ENCODE measurements around the gene BSND. TPM values are rescaled to one million over a fixed set of nuclear protein-coding genes. Genes with fewer than 3 reads are reported as not detected.

The BSND gene
- total and polyA plus RNA-seq, 8 donors, result not detected

GRCh38 chr1:55012661-55013060, 13.9 kb downstream of the BSND start:
- DNase-seq, result no peak
- no peak for TF ChIP-seq EP300 (IDR thresholded peaks at IDR 0.05)
- TF ChIP-seq, protein P1, sequence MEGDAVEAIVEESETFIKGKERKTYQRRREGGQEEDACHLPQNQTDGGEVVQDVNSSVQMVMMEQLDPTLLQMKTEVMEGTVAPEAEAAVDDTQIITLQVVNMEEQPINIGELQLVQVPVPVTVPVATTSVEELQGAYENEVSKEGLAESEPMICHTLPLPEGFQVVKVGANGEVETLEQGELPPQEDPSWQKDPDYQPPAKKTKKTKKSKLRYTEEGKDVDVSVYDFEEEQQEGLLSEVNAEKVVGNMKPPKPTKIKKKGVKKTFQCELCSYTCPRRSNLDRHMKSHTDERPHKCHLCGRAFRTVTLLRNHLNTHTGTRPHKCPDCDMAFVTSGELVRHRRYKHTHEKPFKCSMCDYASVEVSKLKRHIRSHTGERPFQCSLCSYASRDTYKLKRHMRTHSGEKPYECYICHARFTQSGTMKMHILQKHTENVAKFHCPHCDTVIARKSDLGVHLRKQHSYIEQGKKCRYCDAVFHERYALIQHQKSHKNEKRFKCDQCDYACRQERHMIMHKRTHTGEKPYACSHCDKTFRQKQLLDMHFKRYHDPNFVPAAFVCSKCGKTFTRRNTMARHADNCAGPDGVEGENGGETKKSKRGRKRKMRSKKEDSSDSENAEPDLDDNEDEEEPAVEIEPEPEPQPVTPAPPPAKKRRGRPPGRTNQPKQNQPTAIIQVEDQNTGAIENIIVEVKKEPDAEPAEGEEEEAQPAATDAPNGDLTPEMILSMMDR (IDR thresholded peaks at IDR 0.05), result no peak
- no peak for TF ChIP-seq POLR2A (IDR thresholded peaks at IDR 0.05)
- no peak for TF ChIP-seq POLR2AphosphoS5 (IDR thresholded peaks at IDR 0.05)
- 58 to 85% (median 76%) methylated on average over 1 of the region's 1 CpG for WGBS, 5 donors
- no peaks in the 10 kb centered on the region for H3K9me3 ChIP-seq
- H3K27me3 ChIP-seq, result peaks cover 0 to 42% (median 0%) of the 10 kb centered on the region in 3 donors
- no peaks in the 10 kb centered on the region for H3K4me1 ChIP-seq
- no peak overlapping the region for H3K27ac ChIP-seq
- intact Hi-C loops (cut with DNase I; ENCODE audit: low total_unique reads), result no loop called here
- no peaks in the 10 kb centered on the region for H3K36me3 ChIP-seq
- H3K4me3 ChIP-seq, result no peak overlapping the region

- Histone ChIP-seq H3K4me1 (no peaks in the 10 kb centered on the region), H3K36me3 (no peaks in the 10 kb centered on the region), H3K27me3 (peaks cover 0 to 59% (median 5%) of the 10 kb centered on the region in 3 donors), H3K4me3 (no peak overlapping the region), H3K9me3 (no peaks in the 10 kb centered on the region), H3K27ac (no peak overlapping the region)
- no peak for DNase-seq
- 80 to 91% (median 83%) methylated on average over 3 to 5 of the region's 5 CpGs for WGBS, 5 donors
- intact Hi-C loops (cut with DNase I; ENCODE audit: low total_unique reads), result no loop called here
- TF ChIP-seq POLR2AphosphoS5 (IDR thresholded peaks at IDR 0.05), result no peak
- TF ChIP-seq, protein P1 (IDR thresholded peaks at IDR 0.05), result no peak
- no peak for TF ChIP-seq POLR2A (IDR thresholded peaks at IDR 0.05)
- TF ChIP-seq EP300 (IDR thresholded peaks at IDR 0.05), result no peak
Observed at GRCh38 chr1:55015123-55015522, 16.4 kb downstream of the BSND start.

DNA sequence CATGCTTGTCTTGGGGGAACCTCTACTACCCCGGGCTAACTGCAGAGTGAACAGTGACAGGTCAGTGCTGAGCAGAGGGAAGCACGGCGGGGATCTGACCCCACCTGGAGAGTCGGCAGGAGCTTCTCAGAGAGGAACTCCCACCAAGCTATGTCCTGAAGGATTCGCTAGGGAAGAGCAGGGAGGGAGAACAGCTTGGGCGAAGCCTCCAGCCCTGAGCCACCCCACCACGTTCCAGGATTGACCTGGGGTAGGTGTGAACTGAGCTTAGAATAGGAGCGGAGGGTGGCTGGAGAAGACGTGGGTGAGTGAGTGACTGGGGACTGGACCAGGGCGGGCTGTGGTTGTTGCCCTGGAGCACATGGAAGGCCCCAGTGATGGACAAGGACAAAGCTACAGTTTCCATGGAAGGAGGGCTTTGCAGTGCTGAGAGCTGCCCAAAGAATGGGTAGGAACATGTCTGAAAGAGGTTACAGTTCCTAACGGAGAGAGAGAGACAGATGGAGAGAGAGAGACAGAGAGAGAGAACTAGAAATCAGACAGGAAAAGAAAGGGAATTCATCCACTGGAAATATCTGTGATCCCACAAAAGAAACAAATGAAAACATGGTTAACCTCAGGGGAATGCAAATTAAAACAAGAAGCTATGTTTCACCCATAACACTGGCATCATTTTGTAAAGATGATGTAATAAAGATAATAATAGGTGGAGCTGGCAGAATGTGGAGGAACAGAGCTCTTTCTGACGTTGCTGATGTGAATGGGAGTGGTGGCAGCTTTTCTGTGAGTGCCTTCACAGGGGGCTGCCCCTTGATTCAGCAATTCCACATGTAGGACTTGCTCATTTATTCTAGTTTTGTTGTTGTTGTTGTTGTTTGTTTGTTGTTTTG, 17.2 kb downstream of the BSND start:
- WGBS, 5 donors, result 59 to 71% (median 66%) methylated on average over 11 to 12 of the region's 12 CpGs
- Histone ChIP-seq H3K4me3 (no peak overlapping the region), H3K9me3 (no peaks in the 10 kb centered on the region), H3K36me3 (no peaks in the 10 kb centered on the region), H3K4me1 (no peaks in the 10 kb centered on the region), H3K27ac (no peak overlapping the region), H3K27me3 (peaks cover 0 to 65% (median 5%) of the 10 kb centered on the region in 3 donors)
- no peak for TF ChIP-seq POLR2AphosphoS5 (IDR thresholded peaks at IDR 0.05)
- DNase-seq, result no peak
- intact Hi-C loops (cut with DNase I; ENCODE audit: low total_unique reads), result no loop called here

- Histone ChIP-seq H3K9me3 (no peaks in the 10 kb centered on the region), H3K4me1 (peaks cover 0 to 8% (median 2%) of the 10 kb centered on the region in 4 donors), H3K36me3 (no peaks in the 10 kb centered on the region), H3K27me3 (peaks cover 0 to 50% (median 5%) of the 10 kb centered on the region in 3 donors), H3K27ac (no peak overlapping the region), H3K4me3 (no peak overlapping the region)
- no peak for DNase-seq
- WGBS, 5 donors, result 87 to 89% (median 88%) methylated on average over 9 of the region's 9 CpGs
- intact Hi-C loops (cut with DNase I; ENCODE audit: low total_unique reads), result no loop called here
- TF ChIP-seq POLR2AphosphoS5 (IDR thresholded peaks at IDR 0.05), result no peak
- TF ChIP-seq, protein P1 (IDR thresholded peaks at IDR 0.05), result no peak
- TF ChIP-seq POLR2A (IDR thresholded peaks at IDR 0.05), result no peak
- TF ChIP-seq EP300 (IDR thresholded peaks at IDR 0.05), result no peak
Observed at GRCh38 chr1:55018395-55018794, 19.7 kb downstream of the BSND start.

Measured in stomach (tissue), 9 donors.